ENCODE results near the gene NAALADL2. TPM values are rescaled to one million over a fixed set of nuclear protein-coding genes. Genes with fewer than 3 reads are reported as not detected.

Gene NAALADL2
- total RNA-seq, 1 experiment from 2014 or later = 1.6 TPM

DNA sequence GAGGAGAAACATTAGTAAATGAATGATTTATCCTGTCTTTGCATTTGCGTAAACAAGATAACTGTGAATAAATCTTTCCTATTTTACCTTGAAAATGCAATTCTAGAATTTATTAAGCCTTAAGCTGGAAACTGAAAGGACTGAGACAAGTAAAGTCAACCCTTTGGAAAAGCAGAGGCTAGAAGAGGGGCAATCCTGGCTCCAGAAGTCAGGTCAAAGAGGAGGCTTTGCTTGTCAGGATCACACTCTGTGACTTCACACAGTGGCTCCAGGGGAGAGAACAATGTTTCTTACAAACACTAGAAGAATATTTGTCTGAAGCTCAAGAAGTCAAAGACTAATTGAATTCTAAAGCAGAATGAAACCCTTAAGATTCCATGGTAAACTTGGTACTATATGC is 530.4 kb downstream of the NAALADL2 start:
- Histone ChIP-seq H3K79me1 (ENCODE audit: insufficient read depth, low read depth, low read length, poor library complexity, severe bottlenecking) (no peaks in the 10 kb centered on the region), H4K20me1 (ENCODE audit: control insufficient read depth, insufficient read depth, insufficient read length) (no peaks in the 10 kb centered on the region), H4K8ac (replicated peaks; ENCODE audit: insufficient read length, low read depth, low read length) (no peak overlapping the region), H3K23me2 (ENCODE audit: insufficient read length, low read depth, low read length, poor library complexity, severe bottlenecking) (no peaks in the 10 kb centered on the region), H2BK120ac (ENCODE audit: low read depth, low read length, poor library complexity, severe bottlenecking) (no peak overlapping the region), H4K91ac (ENCODE audit: insufficient read length, low read depth, low read length) (no peak overlapping the region), H3K9me3 (ENCODE audit: control insufficient read depth, low read depth, low read length) (no peaks in the 10 kb centered on the region), H2AFZ (ENCODE audit: low read length) (no peak overlapping the region), H2BK20ac (ENCODE audit: low read depth, low read length, poor library complexity, severe bottlenecking) (no peak overlapping the region), H3K18ac (ENCODE audit: insufficient read length, low read depth, low read length) (no peak overlapping the region), H3K9ac (ENCODE audit: extremely low read depth, insufficient read length, low read length) (no peak overlapping the region), H3K4ac (ENCODE audit: low read depth, low read length) (no peak overlapping the region), H3K14ac (ENCODE audit: insufficient read depth, low read length) (no peak overlapping the region), H3K4me1 (ENCODE audit: insufficient read depth, low read length) (no peaks in the 10 kb centered on the region), H3K27me3 (ENCODE audit: insufficient read depth, low read length) (no peaks in the 10 kb centered on the region), H2BK15ac (ENCODE audit: low read depth, low read length) (no peak overlapping the region), H3K4me2 (ENCODE audit: insufficient read depth, insufficient read length, low read length) (no peak overlapping the region), H2BK12ac (ENCODE audit: insufficient read length, low read depth, low read length) (no peak overlapping the region), H3T11ph (ENCODE audit: low read length) (no peak overlapping the region), H3K23ac (ENCODE audit: insufficient read length, low read depth, low read length) (no peak overlapping the region), H4K5ac (ENCODE audit: insufficient read length, low read depth, low read length) (no peak overlapping the region), H3K79me2 (ENCODE audit: insufficient read depth, low read length) (no peaks in the 10 kb centered on the region), H2AK5ac (ENCODE audit: insufficient read length, low read length) (no peak overlapping the region), H2BK5ac (ENCODE audit: insufficient read length, low read length) (no peak overlapping the region), H3K56ac (ENCODE audit: insufficient read length, low read depth, low read length) (no peak overlapping the region), H3K27ac (ENCODE audit: insufficient read length, low read depth, low read length) (no peak overlapping the region)
- TF ChIP-seq, protein P1, sequence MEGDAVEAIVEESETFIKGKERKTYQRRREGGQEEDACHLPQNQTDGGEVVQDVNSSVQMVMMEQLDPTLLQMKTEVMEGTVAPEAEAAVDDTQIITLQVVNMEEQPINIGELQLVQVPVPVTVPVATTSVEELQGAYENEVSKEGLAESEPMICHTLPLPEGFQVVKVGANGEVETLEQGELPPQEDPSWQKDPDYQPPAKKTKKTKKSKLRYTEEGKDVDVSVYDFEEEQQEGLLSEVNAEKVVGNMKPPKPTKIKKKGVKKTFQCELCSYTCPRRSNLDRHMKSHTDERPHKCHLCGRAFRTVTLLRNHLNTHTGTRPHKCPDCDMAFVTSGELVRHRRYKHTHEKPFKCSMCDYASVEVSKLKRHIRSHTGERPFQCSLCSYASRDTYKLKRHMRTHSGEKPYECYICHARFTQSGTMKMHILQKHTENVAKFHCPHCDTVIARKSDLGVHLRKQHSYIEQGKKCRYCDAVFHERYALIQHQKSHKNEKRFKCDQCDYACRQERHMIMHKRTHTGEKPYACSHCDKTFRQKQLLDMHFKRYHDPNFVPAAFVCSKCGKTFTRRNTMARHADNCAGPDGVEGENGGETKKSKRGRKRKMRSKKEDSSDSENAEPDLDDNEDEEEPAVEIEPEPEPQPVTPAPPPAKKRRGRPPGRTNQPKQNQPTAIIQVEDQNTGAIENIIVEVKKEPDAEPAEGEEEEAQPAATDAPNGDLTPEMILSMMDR (conservative IDR thresholded peaks at IDR 0.05) = no peak
- WGBS (ENCODE audit: extremely low coverage, insufficient read length, low lambda C conversion rate) = no CpG with 5 or more reads among the region's 1 CpG
- Mint-ChIP-seq H3K4me1 (peaks cover 6 to 7% of the 10 kb centered on the region in 2 experiments), H3K27me3 (ENCODE audit: low read depth) (no peaks in the 10 kb centered on the region), H3K4me3 (no peak overlapping the region), H3K27ac (peak overlapping the region in 1 of 3 experiments; percentile 34; a peak in 1 of 7 replicates), H3K9me3 (no peaks in the 10 kb centered on the region), H3K36me3 (ENCODE audit: insufficient read depth in 1 of 3, low read depth in 3 of 3) (no peaks in the 10 kb centered on the region)
- DNase-seq = no peak

All from H9 (cell line).